ENCODE results near the gene UNC45A.

The UNC45A gene

DNA sequence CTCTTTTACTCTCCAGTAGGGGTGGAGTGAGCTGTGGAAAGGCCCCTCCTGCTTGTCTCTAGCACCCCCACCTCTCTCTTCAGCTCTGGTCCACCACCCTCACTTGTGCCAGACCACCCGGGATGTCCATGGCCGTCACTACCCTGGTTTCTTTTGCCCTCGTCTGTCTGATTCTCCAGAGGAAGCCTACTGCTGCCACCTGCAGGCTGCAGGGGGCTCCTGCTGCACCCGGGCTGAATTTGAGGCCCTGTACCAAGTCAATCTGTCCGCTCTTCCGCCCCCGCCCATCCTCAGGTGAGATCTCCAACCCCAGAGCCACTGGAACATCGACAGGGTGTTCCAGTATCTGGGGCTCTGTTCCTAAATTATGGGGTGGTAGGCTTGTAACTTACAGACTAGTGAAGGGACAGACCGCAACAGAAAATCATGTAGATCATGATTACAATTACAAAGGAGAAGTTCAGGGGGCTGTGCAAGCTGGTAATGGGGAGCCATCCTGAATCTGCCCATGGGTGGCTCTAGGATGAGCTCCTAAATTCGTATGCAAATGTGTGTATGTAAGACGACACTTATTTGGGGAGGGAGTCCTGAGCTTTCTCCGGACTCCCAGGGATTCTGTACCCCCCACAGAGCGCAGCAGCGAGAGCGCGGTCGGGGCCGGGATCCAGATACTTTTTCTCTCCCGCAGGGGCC, 683 bp upstream of the UNC45A start (continued):
- TF ChIP-seq ZBTB8A (tag by site-specific recombination; IDR thresholded peaks at IDR 0.05) (no peak), ZFP41 (tag by site-specific recombination; IDR thresholded peaks at IDR 0.05; ENCODE audit: borderline replicate concordance) (no peak), ZNF112 (tag by site-specific recombination; IDR thresholded peaks at IDR 0.05) (no peak), ZNF792 (tag by site-specific recombination; IDR thresholded peaks at IDR 0.05) (no peak), ZNF354C (tag by site-specific recombination; IDR thresholded peaks at IDR 0.05; ENCODE audit: borderline replicate concordance, low read depth) (no peak), FEZF1 (tag by site-specific recombination; IDR thresholded peaks at IDR 0.05) (no peak), ZNF707 (tag by site-specific recombination; IDR thresholded peaks at IDR 0.05) (no peak), ZNF747 (tag by site-specific recombination; IDR thresholded peaks at IDR 0.05) (no peak), HOXA7 (CRISPR knock-in tag; IDR thresholded peaks at IDR 0.05; ENCODE audit: borderline replicate concordance) (no peak), ZBTB17 (tag by site-specific recombination; IDR thresholded peaks at IDR 0.05) (peak; percentile 38; the same call in 1 of the 2 replicates), ZNF596 (tag by site-specific recombination; IDR thresholded peaks at IDR 0.05) (0 out of 2 replicates have a peak, but pooled peaks have one; percentile 12), ZNF660 (tag by site-specific recombination; IDR thresholded peaks at IDR 0.05) (no peak), ZNF837 (tag by site-specific recombination; IDR thresholded peaks at IDR 0.05) (no peak), GLIS1 (tag by site-specific recombination; IDR thresholded peaks at IDR 0.05) (peak; percentile 98; the same call in 1 of the 2 replicates), ZNF214 (tag by site-specific recombination; IDR thresholded peaks at IDR 0.05; ENCODE audit: borderline replicate concordance) (no peak), TCF7L2 (IDR thresholded peaks at IDR 0.05; ENCODE audit: borderline replicate concordance, low read depth, low read length) (no peak), SP2 (tag by site-specific recombination; IDR thresholded peaks at IDR 0.05) (no peak), ZNF121 (tag by site-specific recombination; IDR thresholded peaks at IDR 0.05) (no peak; the same call in 1 of the 2 replicates), ZNF302 (tag by site-specific recombination; IDR thresholded peaks at IDR 0.05; ENCODE audit: low read depth) (no peak), ZNF341 (tag by site-specific recombination; IDR thresholded peaks at IDR 0.05; ENCODE audit: low read depth) (peak; percentile 80), ZNF366 (tag by site-specific recombination; conservative IDR thresholded peaks at IDR 0.05) (no peak), OSR2 (tag by site-specific recombination; IDR thresholded peaks at IDR 0.05) (no peak), ZNF311 (tag by site-specific recombination; IDR thresholded peaks at IDR 0.05; ENCODE audit: borderline replicate concordance) (no peak), KLF9 (tag by site-specific recombination; IDR thresholded peaks at IDR 0.05; ENCODE audit: low read depth) (no peak; the same call in 1 of the 2 replicates), WT1 (tag by site-specific recombination; IDR thresholded peaks at IDR 0.05) (no peak), ZNF350 (tag by site-specific recombination; IDR thresholded peaks at IDR 0.05) (no peak), ZNF404 (tag by site-specific recombination; IDR thresholded peaks at IDR 0.05) (no peak), ZNF133 (tag by site-specific recombination; IDR thresholded peaks at IDR 0.05) (no peak), ZNF560 (tag by site-specific recombination; IDR thresholded peaks at IDR 0.05; ENCODE audit: borderline replicate concordance) (no peak)
- TF ChIP-seq, protein P1, sequence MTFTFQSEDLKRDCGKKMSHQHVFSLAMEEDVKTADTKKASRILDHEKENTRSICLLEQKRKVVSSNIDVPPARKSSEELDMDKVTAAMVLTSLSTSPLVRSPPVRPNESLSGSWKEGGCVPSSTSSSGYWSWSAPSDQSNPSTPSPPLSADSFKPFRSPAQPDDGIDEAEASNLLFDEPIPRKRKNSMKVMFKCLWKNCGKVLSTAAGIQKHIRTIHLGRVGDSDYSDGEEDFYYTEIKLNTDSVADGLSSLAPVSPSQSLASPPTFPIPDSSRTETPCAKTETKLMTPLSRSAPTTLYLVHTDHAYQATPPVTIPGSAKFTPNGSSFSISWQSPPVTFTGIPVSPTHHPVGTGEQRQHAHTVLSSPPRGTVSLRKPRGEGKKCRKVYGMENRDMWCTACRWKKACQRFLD (tag by site-specific recombination; IDR thresholded peaks at IDR 0.05): no peak
- TF ChIP-seq, protein P2, sequence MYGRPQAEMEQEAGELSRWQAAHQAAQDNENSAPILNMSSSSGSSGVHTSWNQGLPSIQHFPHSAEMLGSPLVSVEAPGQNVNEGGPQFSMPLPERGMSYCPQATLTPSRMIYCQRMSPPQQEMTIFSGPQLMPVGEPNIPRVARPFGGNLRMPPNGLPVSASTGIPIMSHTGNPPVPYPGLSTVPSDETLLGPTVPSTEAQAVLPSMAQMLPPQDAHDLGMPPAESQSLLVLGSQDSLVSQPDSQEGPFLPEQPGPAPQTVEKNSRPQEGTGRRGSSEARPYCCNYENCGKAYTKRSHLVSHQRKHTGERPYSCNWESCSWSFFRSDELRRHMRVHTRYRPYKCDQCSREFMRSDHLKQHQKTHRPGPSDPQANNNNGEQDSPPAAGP (tag by site-specific recombination; IDR thresholded peaks at IDR 0.05): no peak
- TF ChIP-seq, protein P3, sequence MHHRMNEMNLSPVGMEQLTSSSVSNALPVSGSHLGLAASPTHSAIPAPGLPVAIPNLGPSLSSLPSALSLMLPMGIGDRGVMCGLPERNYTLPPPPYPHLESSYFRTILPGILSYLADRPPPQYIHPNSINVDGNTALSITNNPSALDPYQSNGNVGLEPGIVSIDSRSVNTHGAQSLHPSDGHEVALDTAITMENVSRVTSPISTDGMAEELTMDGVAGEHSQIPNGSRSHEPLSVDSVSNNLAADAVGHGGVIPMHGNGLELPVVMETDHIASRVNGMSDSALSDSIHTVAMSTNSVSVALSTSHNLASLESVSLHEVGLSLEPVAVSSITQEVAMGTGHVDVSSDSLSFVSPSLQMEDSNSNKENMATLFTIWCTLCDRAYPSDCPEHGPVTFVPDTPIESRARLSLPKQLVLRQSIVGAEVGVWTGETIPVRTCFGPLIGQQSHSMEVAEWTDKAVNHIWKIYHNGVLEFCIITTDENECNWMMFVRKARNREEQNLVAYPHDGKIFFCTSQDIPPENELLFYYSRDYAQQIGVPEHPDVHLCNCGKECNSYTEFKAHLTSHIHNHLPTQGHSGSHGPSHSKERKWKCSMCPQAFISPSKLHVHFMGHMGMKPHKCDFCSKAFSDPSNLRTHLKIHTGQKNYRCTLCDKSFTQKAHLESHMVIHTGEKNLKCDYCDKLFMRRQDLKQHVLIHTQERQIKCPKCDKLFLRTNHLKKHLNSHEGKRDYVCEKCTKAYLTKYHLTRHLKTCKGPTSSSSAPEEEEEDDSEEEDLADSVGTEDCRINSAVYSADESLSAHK (tag by site-specific recombination; IDR thresholded peaks at IDR 0.05): no peak
- TF ChIP-seq, protein P4, sequence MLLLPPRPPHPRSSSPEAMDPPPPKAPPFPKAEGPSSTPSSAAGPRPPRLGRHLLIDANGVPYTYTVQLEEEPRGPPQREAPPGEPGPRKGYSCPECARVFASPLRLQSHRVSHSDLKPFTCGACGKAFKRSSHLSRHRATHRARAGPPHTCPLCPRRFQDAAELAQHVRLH (tag by site-specific recombination; IDR thresholded peaks at IDR 0.05): peak; percentile 63; the same call in 1 of the 2 replicates
- TF ChIP-seq, protein P5, sequence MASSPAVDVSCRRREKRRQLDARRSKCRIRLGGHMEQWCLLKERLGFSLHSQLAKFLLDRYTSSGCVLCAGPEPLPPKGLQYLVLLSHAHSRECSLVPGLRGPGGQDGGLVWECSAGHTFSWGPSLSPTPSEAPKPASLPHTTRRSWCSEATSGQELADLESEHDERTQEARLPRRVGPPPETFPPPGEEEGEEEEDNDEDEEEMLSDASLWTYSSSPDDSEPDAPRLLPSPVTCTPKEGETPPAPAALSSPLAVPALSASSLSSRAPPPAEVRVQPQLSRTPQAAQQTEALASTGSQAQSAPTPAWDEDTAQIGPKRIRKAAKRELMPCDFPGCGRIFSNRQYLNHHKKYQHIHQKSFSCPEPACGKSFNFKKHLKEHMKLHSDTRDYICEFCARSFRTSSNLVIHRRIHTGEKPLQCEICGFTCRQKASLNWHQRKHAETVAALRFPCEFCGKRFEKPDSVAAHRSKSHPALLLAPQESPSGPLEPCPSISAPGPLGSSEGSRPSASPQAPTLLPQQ (tag by site-specific recombination; IDR thresholded peaks at IDR 0.05): no peak
- TF ChIP-seq, protein P6, sequence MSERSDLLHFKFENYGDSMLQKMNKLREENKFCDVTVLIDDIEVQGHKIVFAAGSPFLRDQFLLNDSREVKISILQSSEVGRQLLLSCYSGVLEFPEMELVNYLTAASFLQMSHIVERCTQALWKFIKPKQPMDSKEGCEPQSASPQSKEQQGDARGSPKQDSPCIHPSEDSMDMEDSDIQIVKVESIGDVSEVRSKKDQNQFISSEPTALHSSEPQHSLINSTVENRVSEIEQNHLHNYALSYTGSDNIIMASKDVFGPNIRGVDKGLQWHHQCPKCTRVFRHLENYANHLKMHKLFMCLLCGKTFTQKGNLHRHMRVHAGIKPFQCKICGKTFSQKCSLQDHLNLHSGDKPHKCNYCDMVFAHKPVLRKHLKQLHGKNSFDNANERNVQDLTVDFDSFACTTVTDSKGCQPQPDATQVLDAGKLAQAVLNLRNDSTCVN (tag by site-specific recombination; optimal IDR thresholded peaks at IDR 0.05): no peak
